ENCODE results near the gene COMTD1.

DNA sequence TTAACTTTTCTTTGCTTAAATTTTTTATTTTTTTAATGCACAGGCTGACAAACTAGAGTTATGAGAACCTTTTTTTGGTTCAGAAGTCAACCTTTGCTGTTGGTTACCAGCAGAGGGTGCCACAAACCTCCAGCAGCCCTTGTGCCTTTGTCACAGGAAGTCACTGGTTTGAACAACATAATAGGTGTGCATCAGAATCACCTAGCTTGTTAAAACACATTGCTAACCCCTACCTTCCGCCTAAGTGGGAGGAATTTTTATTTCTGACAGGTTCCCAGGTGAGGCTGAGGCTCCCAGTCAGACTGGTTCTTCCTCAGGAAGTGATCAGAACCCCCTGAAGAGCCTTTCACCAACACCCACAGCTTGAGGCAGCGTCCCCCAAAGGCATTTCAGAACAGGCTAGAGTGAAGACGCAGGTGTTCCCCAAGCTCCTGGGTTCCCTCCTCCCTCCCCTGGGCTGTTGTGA, 47.8 kb downstream of the COMTD1 start:
- TF ChIP-seq EP300 (IDR thresholded peaks at IDR 0.05) = no peak
- TF ChIP-seq POLR2AphosphoS5 (IDR thresholded peaks at IDR 0.05) = no peak
- TF ChIP-seq, protein P1, sequence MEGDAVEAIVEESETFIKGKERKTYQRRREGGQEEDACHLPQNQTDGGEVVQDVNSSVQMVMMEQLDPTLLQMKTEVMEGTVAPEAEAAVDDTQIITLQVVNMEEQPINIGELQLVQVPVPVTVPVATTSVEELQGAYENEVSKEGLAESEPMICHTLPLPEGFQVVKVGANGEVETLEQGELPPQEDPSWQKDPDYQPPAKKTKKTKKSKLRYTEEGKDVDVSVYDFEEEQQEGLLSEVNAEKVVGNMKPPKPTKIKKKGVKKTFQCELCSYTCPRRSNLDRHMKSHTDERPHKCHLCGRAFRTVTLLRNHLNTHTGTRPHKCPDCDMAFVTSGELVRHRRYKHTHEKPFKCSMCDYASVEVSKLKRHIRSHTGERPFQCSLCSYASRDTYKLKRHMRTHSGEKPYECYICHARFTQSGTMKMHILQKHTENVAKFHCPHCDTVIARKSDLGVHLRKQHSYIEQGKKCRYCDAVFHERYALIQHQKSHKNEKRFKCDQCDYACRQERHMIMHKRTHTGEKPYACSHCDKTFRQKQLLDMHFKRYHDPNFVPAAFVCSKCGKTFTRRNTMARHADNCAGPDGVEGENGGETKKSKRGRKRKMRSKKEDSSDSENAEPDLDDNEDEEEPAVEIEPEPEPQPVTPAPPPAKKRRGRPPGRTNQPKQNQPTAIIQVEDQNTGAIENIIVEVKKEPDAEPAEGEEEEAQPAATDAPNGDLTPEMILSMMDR (IDR thresholded peaks at IDR 0.05) = peak; percentile 54 to 59
- TF ChIP-seq POLR2A (IDR thresholded peaks at IDR 0.05) = no peak
